Measurements from ENCODE around the gene CST7. TPM values are rescaled to one million over a fixed set of nuclear protein-coding genes. Genes with fewer than 3 reads are reported as not detected.
A peak's percentile ranks its signal among the peaks of the same experiment; 100 is the strongest.

CST7 gene
- total RNA-seq, 1 donor from 2014 or later, result not detected

GRCh38 chr20:24966317-24967012, 17.4 kb downstream of the CST7 start:
- peaks cover 30% of the 10 kb centered on the region for H3K27me3 Mint-ChIP-seq (ENCODE audit: unreplicated experiment)
- H3K4me3 Mint-ChIP-seq (ENCODE audit: unreplicated experiment), result peak overlapping the region; percentile 44
- peaks cover 40% of the 10 kb centered on the region for H3K9me3 Mint-ChIP-seq (ENCODE audit: unreplicated experiment)
- peak overlapping the region; percentile 99 for H3K27ac Mint-ChIP-seq (ENCODE audit: unreplicated experiment)
- peaks cover 9% of the 10 kb centered on the region for H3K36me3 Mint-ChIP-seq (ENCODE audit: unreplicated experiment)
- peaks cover 86% of the 10 kb centered on the region for H3K4me1 Mint-ChIP-seq (ENCODE audit: low read depth, unreplicated experiment)
- DNase-seq, result no peak
- TF ChIP-seq CTCF (IDR thresholded peaks at IDR 0.05; ENCODE audit: partially characterized antibody, unreplicated experiment), result no peak

DNA sequence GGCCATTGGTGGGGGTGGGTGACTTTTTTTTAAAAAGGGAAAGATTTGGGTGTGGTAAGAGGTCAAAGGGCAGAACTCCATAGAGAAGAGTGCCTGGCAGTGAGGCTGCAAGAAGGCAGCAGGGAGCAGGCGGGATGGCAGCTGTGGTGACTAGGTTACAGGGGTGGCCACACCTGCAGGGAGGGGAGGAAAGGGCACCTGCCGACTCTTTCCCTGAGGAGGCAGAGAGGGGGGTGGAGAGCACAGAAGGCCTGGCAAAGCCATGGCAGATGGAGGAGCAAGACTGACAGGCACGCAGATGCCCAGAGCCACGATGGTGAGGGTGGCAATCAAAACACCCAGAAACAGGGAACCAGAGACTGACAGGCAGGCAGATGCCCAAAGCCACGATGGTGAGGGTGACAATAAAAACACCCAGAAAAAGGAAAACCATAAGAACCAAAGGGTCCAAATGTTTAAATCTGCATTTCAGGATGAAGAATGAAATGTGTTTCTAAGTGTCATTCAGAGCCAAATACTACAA, 19.3 kb downstream of the CST7 start:
- H3K27me3 Mint-ChIP-seq (ENCODE audit: unreplicated experiment), result peaks cover 27% of the 10 kb centered on the region
- H3K9me3 Mint-ChIP-seq (ENCODE audit: unreplicated experiment), result peaks cover 38% of the 10 kb centered on the region
- peaks cover 76% of the 10 kb centered on the region for H3K4me1 Mint-ChIP-seq (ENCODE audit: low read depth, unreplicated experiment)
- no peak for DNase-seq
- peak overlapping the region; percentile 97 for H3K27ac Mint-ChIP-seq (ENCODE audit: unreplicated experiment)
- TF ChIP-seq CTCF (IDR thresholded peaks at IDR 0.05; ENCODE audit: partially characterized antibody, unreplicated experiment), result no peak
- peak overlapping the region; percentile 76 for H3K4me3 Mint-ChIP-seq (ENCODE audit: unreplicated experiment)
- peaks cover 1% of the 10 kb centered on the region for H3K36me3 Mint-ChIP-seq (ENCODE audit: unreplicated experiment)

DNA sequence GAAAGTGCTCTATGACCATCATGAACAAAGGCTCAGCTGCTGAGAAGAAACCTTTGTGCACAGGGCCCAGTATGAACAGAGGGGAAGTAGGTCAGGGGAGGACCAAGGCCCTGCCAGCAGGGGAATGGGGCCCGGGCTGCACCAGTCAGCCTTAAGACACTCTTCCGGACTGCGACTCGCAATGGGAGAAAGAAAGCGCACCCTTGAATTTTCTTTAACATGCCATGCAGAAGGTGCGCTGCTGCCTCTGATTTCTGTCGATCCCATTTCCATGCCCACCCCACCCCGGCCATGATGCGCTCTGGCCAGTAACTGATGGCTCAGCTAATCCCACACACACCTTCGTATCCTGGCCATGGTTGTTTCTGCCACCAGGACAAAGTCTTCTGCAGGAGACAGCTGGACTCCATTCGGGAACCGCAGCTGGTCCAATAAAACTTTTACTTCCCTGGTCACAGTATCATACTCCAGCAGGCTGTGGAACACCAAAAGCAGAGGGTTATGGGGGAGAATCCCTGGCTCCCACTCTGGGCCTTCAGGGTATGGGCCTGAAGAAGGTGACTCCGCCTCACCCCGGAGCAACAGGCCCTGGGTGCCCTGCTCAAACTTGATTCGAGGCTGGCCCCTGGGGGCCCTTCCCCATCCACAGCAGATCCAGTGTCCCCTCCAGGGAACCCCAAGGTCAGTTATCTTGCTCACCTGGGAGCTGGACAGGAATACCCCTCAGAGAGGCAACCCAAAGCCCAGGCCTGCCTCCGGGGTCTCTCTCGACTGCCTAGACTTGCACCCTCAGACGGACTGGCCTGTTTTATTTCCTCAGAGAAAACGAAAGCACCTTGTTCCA, 20.3 kb downstream of the CST7 start:
- H3K4me3 Mint-ChIP-seq (ENCODE audit: unreplicated experiment), result no peak overlapping the region
- peak overlapping the region; percentile 97 for H3K27ac Mint-ChIP-seq (ENCODE audit: unreplicated experiment)
- DNase-seq, result no peak
- peaks cover 75% of the 10 kb centered on the region for H3K4me1 Mint-ChIP-seq (ENCODE audit: low read depth, unreplicated experiment)
- no peak for TF ChIP-seq CTCF (IDR thresholded peaks at IDR 0.05; ENCODE audit: partially characterized antibody, unreplicated experiment)
- peaks cover 23% of the 10 kb centered on the region for H3K27me3 Mint-ChIP-seq (ENCODE audit: unreplicated experiment)
- no peaks in the 10 kb centered on the region for H3K36me3 Mint-ChIP-seq (ENCODE audit: unreplicated experiment)
- peaks cover 37% of the 10 kb centered on the region for H3K9me3 Mint-ChIP-seq (ENCODE audit: unreplicated experiment)

GRCh38 chr20:24970030-24970553, 21.0 kb downstream of the CST7 start:
- TF ChIP-seq CTCF (IDR thresholded peaks at IDR 0.05; ENCODE audit: partially characterized antibody, unreplicated experiment), result no peak
- no peak for DNase-seq
- H3K36me3 Mint-ChIP-seq (ENCODE audit: unreplicated experiment), result no peaks in the 10 kb centered on the region

More at GRCh38 chr20:24970030-24970553, 21.0 kb downstream of the CST7 start:
- Mint-ChIP-seq H3K27me3 (ENCODE audit: unreplicated experiment) (peaks cover 16% of the 10 kb centered on the region), H3K4me3 (ENCODE audit: unreplicated experiment) (peak overlapping the region; percentile 25), H3K4me1 (ENCODE audit: low read depth, unreplicated experiment) (peaks cover 69% of the 10 kb centered on the region), H3K9me3 (ENCODE audit: unreplicated experiment) (peaks cover 31% of the 10 kb centered on the region), H3K27ac (ENCODE audit: unreplicated experiment) (peak overlapping the region; percentile 45)

Measured in glutamatergic neuron (in vitro differentiated cells).